ENCODE measurements around the gene ELOVL7.
"Not testable (repeated sequence)": the region's sequence is repeated elsewhere in the genome, so short reads cannot be mapped to it uniquely, and the experiment has no call there.

ELOVL7 gene

DNA sequence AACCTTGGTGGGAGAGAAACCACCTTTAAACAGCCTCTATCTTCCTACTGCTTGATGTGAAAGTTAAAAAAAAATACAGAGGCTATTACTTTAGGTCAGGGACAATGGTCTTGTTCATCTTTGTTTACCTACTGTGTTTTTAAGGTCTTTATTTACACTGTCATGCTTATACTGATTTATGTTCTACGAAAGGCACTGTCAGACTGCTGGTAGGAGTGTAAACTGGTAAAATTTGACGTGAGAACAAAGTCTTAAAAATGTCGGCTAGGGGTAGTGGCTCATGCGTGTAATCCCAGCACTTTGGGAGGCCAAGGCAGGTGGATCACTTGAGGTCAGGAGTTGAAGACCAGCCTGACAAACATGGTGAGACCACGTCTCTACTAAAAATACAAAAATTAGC is 42.1 kb upstream of the ELOVL7 start:
- no peak overlapping the region for H3K4me3 ChIP-seq (replicated peaks; ENCODE audit: low read depth, low read length)
- TF ChIP-seq, protein P1, sequence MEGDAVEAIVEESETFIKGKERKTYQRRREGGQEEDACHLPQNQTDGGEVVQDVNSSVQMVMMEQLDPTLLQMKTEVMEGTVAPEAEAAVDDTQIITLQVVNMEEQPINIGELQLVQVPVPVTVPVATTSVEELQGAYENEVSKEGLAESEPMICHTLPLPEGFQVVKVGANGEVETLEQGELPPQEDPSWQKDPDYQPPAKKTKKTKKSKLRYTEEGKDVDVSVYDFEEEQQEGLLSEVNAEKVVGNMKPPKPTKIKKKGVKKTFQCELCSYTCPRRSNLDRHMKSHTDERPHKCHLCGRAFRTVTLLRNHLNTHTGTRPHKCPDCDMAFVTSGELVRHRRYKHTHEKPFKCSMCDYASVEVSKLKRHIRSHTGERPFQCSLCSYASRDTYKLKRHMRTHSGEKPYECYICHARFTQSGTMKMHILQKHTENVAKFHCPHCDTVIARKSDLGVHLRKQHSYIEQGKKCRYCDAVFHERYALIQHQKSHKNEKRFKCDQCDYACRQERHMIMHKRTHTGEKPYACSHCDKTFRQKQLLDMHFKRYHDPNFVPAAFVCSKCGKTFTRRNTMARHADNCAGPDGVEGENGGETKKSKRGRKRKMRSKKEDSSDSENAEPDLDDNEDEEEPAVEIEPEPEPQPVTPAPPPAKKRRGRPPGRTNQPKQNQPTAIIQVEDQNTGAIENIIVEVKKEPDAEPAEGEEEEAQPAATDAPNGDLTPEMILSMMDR (IDR thresholded peaks at IDR 0.05; ENCODE audit: low read length, missing control alignments) = no peak
- no peak for DNase-seq (ENCODE audit: low read depth)

- H3K4me3 ChIP-seq (replicated peaks; ENCODE audit: low read depth, low read length) = no peak overlapping the region
- DNase-seq (ENCODE audit: low read depth) = peak; percentile 22
- TF ChIP-seq, protein P1 (IDR thresholded peaks at IDR 0.05; ENCODE audit: low read length, missing control alignments) = peak; percentile 54
Measured at GRCh38 chr5:60883229-60883628, 39.2 kb upstream of the ELOVL7 start.

DNA sequence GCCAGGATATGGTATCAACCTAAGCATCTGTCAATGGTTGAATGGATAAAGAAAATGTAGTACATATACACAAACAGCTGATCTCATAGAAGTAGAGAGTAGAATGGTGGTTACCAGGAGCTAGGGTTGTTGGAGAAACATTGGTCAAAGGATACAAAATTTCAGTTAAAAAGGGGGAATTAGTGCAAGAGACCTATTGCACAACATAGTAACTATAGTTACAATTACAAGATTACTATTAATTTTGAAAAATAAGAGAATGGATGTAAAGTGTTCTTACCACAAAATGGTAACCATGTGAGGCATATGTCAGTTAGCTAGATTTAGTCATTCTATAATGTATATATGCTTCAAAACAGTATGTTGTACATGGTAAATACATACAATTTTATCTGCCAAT is 28.8 kb upstream of the ELOVL7 start:
- TF ChIP-seq, protein P1 (IDR thresholded peaks at IDR 0.05; ENCODE audit: low read length, missing control alignments) = no peak
- no peak for DNase-seq (ENCODE audit: low read depth)
- no peak overlapping the region for H3K4me3 ChIP-seq (replicated peaks; ENCODE audit: low read depth, low read length)

- TF ChIP-seq, protein P1 (IDR thresholded peaks at IDR 0.05; ENCODE audit: low read length, missing control alignments) = no peak
- DNase-seq (ENCODE audit: low read depth) = no peak
- no peak overlapping the region for H3K4me3 ChIP-seq (replicated peaks; ENCODE audit: low read depth, low read length)
Measured at GRCh38 chr5:60870857-60871256, 26.8 kb upstream of the ELOVL7 start.

- not testable (repeated sequence) for DNase-seq (ENCODE audit: low read depth); H3K4me3 ChIP-seq (replicated peaks; ENCODE audit: low read depth, low read length)
Measured at GRCh38 chr5:60860572-60860971, 16.5 kb upstream of the ELOVL7 start.

DNA sequence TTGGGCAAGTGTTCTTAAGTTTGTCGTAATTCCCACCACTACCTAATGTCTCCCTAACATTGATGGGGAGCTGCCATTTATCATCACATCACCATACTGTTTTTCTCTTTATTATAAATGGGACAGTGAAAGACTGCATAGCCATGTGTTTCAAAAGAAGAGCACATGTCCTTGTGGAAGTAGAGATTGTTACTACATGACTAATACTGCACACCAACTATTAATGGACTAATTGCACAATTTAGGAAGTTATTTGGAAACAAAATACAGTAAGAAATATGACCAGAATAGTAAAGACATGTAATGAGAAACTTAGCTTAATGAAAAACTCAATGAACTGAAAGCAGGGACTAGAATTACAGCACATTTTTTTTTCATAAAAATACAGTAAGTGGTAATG is 12.0 kb upstream of the ELOVL7 start:
- peak; percentile 76 for DNase-seq (ENCODE audit: low read depth)
- TF ChIP-seq, protein P1 (IDR thresholded peaks at IDR 0.05; ENCODE audit: low read length, missing control alignments) = no peak
- H3K4me3 ChIP-seq (replicated peaks; ENCODE audit: low read depth, low read length) = no peak overlapping the region

DNA sequence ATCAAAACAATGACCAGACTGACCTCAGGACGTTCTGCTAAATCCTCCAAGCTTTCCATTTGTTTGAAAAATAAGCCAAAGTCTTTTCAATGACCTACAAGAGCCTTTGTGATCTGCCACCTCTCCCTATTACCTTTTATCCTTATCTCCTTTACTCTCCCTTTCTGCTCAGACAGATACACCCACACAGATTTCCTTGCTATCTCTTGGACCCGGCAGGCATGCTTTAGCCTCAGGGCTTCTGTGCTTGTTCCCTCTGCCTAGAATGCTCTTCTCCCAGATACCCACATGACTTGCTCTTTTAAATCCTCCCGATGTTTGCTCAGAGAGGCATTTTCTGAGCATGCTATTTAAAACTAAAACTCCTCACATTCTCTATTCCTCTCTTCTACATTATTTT is 8.9 kb upstream of the ELOVL7 start:
- no peak for DNase-seq (ENCODE audit: low read depth)
- TF ChIP-seq, protein P1 (IDR thresholded peaks at IDR 0.05; ENCODE audit: low read length, missing control alignments) = no peak
- no peak overlapping the region for H3K4me3 ChIP-seq (replicated peaks; ENCODE audit: low read depth, low read length)

GRCh38 chr5:60852317-60852716 is 8.2 kb upstream of the ELOVL7 start:
- TF ChIP-seq, protein P1 (IDR thresholded peaks at IDR 0.05; ENCODE audit: low read length, missing control alignments) = no peak
- no peak overlapping the region for H3K4me3 ChIP-seq (replicated peaks; ENCODE audit: low read depth, low read length)
- no peak for DNase-seq (ENCODE audit: low read depth)
